Skin of body (tissue), 2 donors: ENCODE results near the gene HSD3B1. TPM values are rescaled to one million over a fixed set of nuclear protein-coding genes. Genes with fewer than 3 reads are reported as not detected.
A peak's percentile ranks its signal among the peaks of the same experiment; 100 is the strongest.
"Not testable (repeated sequence)": the region's sequence is repeated elsewhere in the genome, so short reads cannot be mapped to it uniquely, and the experiment has no call there.

Source experiments
- DNase-seq: peaks from one replicate; lab custom pipeline; 2025; lab: John Stamatoyannopoulos, UW
- total RNA-seq: library from RNA; depleted of rRNA; stranded (reverse); fragments of >200 nt; gene quantifications from one replicate; pipeline ENCODE4 v1.2.3, GENCODE V29; 2014

The HSD3B1 gene
- total RNA-seq, 1 donor from 2014 or later: 1.2 TPM

DNA sequence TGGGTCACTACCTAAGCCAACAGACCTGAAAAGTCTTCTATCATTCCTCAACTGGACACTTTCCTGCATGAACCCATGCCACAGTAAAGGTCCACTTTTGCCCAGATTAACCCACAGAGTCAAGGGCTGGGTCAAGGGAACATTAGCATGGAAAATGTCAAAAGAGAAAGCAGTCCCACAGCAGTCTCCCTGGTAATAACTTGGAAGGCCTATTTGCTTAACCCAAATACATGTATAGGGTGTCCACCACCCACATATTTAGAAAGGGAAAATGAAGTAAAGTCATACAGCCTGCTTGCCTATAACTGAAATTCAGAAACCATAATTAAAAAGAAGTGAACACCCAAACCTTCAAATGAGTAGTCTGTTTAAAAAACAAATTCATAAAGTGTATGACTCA lies 16.1 kb upstream of the HSD3B1 start:
- no peak for DNase-seq

DNA sequence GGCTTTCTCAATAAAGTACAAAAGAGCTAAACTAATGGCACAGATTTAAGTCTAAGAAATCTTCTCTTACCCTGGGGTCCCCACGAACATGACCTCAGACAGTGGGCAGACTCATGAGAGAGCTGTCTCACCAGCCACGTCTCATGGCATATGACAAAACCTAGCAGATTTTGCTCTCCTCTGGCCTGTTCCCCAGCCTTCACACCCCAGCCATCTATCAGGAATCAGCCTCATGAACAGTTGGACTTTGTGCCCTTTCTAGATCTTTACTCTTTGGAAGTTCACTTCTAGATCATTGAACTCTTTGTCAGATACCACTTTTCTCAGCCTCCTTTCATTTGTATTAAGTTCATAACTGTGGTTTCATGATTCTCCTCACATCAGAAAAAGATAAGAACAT lies 14.2 kb upstream of the HSD3B1 start:
- DNase-seq: no peak

DNA sequence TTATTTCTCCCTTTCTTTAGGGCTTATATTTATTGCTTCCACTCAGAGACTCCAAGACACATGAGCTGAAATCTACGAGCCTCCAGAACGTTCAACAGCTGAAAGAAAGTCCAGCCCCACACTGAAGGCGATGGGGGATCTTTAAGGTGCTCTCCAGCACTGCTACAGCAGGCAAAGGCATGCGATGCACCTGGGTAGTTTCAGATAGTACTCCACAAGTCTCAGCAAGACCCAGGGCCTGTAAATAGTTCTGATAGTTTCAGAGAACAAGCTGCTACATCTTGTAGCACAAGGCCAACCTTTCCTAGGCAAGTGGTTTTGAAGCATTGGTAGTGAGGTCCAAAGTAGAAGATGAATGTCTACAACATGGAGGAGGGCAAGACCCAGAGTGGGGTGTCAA lies 2.2 kb upstream of the HSD3B1 start:
- DNase-seq: no peak

DNA sequence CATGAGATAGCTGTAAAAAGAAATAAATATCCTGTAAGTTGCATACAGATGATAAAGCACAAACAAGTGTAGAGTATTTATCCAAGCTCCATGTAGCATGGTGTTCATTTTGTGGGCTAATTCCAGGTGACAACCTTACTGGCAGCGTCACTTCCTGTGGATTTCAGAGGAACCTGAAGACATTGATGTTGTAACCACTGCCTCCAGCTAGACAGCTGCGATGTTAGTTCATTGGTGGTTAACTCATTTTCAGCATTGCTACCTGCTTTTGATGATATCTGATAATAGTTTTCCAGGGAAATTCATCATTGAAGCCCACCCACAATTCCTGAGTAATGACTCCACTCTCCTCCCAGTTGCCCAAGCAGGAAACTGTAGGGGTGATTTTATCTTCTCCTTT lies 3.0 kb downstream of the HSD3B1 start:
- DNase-seq: no peak

DNA sequence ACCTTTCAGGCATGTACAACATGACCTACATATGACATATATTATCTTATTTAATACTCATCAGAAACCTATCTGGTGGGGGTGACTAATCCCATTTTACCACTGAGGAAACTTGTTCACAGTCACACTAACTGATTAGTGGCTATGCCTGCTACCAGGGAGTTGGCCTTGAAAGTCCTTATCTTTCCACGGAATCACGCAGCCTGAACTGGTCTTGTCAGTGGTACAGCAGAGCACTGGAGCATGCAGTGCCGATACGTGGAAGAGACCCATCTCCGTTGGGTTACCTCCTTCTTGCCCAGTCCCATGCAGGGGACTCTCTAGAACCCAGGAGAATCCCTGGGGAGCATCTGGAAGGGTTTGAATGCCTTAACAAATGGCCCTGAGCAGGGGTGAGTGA lies 8.2 kb downstream of the HSD3B1 start:
- no peak for DNase-seq

DNA sequence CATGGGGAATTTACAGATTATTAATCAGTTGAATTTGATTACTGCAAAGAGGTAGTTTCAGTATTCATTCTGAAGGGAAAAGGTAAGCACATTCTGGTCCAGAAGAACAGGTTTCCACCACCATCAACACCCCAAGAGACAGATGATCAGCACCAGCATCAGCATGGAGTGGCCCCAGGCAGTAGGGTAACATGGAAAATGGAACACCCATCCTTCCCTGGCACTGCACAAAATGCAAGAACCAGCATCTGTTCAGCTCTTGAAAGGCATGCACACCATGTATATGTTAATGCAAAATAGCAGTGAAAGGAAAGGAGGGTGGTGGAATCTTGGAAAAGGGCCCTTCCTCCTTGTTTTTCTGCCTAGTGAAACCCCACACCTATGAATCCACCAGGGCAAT lies 9.2 kb downstream of the HSD3B1 start:
- DNase-seq: no peak

DNA sequence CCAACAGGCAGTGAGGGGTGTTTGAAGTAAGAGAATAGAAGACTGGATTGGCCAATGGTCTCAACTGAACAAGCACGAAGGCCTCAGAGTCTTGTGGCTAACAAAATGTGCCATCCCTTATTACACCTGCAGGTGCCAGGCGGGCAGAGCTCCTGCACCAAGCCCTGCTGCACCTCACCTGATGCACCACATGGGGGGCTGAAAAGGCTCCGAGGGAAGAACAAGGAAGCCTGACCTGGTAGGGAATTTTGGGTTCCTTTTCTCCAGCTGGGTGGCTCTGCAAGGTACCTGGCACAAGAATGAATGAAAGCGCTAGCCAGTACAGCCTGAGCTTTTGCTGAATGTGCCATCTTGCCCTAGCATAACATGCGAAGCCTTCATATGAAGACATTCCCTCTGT lies 9.7 kb downstream of the HSD3B1 start:
- DNase-seq: no peak

DNA sequence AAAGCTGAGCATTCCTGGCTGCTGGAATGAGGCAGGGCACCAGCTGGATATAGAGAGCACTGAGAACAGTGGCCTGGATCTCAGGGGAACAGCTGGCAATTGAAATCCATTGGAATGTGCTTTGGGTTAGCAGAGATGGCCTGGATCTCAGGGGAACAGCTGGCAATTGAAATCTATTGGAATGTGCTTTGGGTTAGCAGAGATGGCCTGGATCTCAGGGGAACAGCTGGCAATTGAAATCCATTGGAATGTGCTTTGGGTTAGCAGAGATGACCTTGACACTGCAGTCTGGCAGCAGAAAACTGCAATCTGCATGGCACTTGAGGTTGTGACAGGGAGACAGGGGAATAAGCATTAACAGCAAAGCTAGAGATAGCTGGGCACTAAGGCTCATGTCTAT lies 10.7 kb downstream of the HSD3B1 start:
- not testable (repeated sequence) for DNase-seq

DNA sequence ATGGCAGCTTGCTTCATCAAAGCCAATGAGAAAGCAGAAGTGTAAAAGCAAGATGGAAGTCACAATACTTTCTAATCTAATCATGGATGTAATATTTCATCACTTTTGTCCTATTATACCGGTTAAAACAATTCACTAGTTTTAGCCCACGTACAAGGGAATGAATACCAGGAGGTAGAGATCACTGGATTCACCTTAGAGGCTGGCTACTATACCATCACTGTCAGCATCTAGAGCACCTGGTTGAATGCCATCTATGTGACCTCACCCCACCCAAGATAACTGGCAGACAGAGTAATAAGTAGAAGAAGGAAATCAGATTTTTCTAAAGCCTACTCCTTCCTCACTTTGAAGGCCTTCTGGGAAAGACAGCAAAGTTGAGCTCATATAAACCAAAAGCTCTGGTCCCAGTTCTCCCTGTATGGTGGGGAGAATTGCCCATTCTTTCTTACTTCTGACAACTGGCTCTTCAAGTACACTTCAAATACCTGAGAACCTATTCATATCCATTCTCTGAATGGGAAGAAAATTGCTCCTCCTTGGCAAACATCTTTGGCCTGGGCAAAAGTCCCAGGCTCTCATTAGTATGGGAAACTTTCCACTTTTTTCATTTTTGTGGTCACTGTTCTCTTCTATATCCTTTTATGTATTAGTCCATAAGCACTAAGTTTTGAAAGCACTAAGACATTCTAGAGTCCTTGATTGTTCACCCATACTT lies 24.8 kb downstream of the HSD3B1 start:
- no peak for DNase-seq

DNA sequence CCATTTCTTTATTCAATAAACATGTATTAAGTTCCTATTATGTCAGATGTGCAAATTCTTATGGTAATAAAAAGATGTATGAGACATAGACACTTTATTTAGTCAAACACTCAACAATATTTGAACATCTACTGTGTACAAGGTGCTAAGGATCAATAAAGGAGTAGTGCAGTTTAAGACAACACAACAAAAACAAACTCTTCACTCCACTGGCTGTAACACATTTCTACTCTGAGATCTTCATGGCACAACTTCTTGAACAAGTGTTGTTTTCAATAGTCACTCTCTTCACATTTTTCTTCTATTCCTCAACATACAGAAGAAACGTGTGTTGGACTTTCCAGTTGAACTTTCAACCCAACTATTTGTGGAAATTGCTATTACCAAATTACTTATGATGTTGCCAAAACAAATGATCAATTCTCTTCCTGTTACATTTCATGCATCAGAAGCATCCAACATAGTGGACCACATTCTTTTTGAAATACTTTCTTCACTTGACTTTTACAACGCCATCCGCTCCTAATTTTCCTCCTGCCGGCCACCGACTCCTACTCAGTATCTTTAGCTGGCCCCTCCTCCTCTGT lies 25.4 kb downstream of the HSD3B1 start:
- no peak for DNase-seq

DNA sequence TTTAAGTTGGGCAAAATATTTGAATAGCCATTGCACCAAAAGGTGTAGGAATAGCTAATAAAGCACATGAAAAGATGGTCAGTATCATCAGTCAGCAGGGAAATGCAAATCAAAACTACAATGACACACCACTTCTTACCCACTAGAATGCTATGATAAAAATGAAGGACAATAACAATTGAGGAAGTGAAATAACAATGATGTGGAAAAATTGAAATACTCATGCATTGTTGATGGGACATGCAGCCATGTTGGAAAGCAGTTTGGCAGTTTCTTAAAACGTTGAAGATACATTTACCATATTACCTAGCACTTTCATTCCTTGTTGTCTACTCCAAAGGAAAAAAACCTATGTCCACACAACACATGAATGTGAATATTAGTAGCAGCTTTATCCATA lies 28.4 kb downstream of the HSD3B1 start:
- no peak for DNase-seq

DNA sequence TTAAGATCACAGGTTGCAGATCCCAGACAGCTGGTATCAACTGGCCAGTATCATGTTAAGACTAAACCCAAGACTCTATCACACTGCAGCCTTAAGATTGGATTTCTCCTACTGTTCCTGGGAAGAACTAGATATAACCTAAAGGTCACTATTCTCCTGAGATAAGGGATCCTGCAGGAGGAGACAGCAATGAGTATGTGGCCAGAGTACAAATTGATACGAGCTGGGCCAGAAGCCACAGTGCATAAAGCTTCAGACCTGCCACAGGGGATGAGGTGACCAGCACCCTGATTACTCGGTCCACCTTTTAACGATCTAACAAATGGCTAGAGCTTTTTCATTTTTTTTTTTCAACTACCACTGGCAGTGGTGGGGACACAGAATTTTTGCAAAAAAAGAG lies 31.0 kb downstream of the HSD3B1 start:
- DNase-seq: no peak

DNA sequence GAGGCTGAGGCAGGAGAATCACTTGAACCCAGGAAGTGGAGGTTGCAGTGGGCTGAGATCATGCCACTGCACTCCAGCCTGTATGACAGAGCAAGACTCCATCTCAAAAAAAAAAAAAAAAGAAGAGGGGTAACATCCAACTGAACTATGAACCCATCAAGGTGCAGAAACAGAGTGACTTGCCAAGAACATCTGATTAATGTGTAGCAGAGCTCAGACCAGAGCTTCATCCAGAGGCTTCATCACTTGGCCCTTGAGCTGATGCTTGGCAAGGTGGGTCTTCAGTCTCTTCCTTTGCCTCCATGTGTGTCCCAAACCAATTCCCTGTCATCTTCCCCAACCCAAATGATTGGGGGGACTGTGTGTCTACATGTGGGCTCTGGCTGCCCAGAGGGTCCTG lies 32.6 kb downstream of the HSD3B1 start:
- no peak for DNase-seq

DNA sequence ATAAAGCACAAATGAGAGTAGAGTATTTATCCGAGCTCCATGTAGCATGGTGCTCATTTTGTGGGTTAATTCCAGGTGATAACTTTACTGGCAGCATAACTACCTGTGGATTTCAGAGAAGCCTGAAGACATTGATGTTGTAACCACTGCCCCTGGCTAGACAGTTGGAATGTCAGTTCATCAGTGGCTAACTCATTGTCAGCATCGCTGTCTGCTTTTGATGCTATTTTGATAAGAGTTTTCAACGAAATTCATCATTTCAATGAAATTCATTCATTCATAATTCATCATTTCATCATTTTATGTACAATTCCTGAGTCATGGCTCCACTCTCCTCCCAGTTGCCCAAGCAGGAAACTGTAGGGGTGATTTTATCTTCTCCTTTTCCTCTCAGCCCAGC lies 34.4 kb downstream of the HSD3B1 start:
- DNase-seq: no peak

DNA sequence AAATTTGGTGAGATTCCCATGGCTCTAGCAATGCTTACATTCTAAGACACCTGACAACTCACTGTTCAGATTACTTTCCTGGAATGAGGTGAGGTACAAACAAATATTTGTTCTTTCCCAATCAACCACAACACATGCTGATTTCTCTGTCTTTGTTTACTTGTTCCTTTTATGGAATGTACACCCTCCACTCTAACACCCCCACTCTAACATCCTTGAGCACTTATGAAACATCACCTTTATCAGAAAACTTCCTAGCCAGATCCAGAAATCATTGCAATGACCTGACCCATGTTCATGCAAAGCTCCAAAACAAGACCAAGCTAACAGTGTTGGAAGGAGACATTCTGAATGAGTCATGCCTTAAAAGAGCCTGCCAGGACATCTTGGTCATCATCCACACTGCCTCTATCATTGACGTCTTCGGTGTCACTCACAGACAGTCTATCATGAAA lies 35.5 kb downstream of the HSD3B1 start:
- no peak for DNase-seq

DNA sequence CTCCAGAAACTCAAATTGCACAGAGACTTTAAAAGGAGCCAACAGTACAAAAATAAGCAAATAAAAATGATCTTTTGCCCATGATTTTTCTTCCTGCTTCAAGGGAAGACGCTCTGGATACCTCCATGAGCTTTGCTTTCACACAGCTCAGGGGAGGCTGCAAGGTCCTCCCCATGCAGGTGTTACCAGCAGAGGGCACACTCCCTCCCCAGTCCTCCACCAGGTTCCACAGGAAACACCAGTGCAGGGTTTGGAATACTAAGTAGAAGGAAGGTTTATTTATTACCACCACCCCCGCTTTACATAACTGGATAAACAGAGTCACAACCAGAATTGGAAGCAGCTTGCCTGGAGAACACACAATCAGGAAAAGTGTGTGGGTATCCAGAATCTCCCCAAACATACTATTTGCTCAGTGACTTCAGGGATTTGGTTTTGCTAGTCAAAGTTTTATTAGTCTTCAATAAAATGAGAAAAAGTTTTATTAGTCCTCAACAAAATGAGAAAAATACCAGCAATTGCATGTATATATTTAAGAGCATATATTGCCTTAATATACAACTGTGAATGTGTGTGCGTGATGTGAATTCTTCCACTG lies 37.3 kb downstream of the HSD3B1 start:
- no peak for DNase-seq

DNA sequence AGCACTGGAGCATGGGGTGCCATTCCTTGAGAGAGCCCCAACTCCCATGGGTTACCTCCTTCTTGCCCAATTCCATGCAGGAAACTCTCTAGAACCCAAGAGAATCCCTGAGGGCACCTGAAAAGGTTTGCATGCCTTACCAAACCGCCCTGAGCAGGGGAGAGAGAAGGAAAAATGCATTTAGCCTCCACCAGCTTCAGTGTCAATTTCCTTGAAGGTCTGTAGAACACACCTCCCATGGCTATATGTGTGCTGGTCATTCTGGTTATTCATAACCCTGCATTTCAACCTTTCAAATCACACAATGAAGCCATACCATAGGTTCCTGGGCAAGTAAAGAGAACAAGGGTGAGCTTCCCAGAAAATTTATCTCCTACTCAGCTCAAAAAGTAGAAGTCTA lies 39.6 kb downstream of the HSD3B1 start:
- DNase-seq: no peak

DNA sequence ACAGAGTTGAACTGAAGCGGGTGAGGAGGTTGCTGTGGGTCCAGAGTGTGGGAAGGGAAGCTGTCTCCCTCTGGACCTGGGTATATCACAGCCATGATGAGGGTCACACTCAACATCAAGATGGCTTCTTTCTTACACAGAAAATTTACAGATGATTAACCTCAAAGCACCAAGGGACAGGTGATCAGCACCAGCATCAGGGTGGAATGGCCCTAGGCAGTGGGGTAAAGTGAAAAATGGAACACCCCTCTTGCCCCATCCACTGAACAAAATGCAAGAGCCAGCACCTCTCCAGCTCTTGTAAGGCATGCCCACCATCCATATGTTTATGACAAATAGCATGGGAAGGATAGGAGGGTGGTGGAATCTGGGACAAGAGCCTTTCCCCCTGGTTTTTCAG lies 40.3 kb downstream of the HSD3B1 start:
- no peak for DNase-seq

DNA sequence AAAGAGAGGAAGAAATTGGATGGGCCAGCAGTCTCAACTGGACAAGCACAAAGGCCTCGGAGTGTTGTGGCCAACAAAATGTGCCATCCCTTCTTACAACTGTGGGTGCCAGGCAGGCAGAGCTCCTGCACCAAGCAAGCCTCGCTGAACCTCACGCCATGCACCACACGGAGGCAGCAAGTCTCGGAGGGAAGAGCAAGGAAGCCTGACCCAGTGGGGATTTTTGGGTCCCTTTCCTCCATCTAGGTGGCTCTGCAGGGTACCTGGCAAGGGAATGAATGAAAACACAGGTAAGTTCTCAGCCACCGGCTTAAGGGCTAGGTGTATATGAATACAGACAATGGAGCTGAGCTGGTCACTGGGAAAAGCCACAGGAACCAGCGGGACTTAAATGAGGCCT lies 40.8 kb downstream of the HSD3B1 start:
- DNase-seq: no peak

DNA sequence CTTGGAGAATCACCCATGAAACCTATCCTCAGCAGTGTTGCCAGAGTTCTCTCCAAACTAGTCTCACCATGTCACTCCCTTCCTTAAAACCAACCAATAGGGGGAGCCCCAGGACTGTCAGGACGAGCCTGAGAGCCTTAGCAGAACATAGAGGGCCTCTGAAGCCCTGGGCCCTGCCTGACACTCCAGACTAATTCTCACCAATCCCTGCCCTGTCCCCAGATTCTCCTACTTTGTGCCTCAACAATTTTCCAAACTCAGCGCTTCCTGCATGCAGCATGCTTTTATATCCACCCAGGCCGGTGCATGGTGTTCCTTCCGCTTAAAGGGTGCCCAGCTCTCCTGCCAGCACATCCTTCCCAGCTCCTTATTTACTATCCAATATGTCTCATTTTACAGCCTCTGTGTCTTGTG lies 42.7 kb downstream of the HSD3B1 start:
- DNase-seq: no peak

DNA sequence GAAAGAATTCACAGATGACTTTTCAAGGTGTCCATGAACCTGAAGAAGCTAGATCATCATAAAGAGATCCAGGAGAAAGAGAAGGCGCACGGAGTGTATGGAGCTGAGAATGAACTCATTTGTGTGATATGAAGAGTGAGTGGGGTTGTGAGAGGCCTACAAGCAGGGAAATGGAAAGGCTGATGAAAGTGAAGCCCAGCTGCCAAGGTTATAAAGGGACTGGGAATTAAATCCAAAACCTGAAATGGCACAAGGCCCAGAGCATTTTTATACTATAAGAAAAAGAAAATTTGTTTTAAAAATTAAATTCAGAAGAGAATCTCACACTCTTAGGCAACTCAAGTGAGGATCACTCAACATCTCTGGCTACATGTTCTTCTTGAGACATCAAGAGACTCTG lies 43.4 kb downstream of the HSD3B1 start:
- peak; percentile 1 for DNase-seq

DNA sequence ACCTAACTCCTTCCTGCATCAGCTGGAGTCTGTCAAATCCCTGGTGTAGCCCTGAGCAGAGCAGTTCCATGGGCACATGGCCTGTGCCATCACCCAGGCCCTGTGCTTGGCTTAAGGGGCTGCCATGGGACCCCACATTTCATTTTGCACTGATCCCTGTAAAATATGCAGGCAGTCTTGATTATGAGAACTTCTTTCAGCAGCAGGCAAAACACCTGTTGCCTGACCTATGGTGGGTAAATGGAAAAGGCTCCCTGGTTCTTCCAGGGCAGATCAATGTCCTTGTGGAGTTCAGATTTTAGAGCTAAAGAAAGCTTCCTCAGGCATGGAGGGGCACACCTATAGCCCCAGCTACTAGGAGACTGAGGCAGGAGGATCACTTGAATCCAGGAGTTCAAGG lies 44.2 kb downstream of the HSD3B1 start:
- DNase-seq: no peak

DNA sequence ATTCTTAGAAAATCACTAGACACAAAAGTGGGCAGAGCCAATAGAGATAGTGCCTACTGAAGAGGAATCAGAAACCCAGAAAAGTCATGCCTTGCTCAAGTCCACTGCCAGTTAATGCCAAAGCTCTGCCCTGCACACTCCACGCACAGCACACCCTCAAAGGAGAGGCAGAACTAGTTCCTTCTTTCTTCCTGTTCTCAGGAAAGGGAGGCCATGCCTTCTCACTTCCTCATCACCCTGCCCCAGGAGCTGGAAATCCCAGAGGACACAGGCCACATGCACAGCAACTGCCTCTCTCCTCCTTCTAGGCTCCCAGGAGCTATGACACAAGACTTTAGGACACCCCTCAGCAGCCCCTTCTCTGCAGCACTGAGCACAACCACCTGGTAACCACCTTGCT lies 45.6 kb downstream of the HSD3B1 start:
- DNase-seq: not testable (repeated sequence)
